GM18505 (cell line): Measurements from ENCODE around the gene ARHGDIG.

Experiments used
- ATAC-seq: cut with Tn5 transposase; IDR thresholded peaks from one replicate; pipeline ENCODE4 v1.9.1; 2021; ENCODE audit not compliant: unreplicated experiment
- POLR2A ChIP-seq: IDR thresholded peaks from 4 replicates; pipeline ENCODE4 v1.6.1; 2011; ENCODE audit warnings: borderline replicate concordance; ENCODE audit not compliant: insufficient read depth, insufficient read length; ENCODE audit errors: extremely low read depth

ARHGDIG gene

DNA sequence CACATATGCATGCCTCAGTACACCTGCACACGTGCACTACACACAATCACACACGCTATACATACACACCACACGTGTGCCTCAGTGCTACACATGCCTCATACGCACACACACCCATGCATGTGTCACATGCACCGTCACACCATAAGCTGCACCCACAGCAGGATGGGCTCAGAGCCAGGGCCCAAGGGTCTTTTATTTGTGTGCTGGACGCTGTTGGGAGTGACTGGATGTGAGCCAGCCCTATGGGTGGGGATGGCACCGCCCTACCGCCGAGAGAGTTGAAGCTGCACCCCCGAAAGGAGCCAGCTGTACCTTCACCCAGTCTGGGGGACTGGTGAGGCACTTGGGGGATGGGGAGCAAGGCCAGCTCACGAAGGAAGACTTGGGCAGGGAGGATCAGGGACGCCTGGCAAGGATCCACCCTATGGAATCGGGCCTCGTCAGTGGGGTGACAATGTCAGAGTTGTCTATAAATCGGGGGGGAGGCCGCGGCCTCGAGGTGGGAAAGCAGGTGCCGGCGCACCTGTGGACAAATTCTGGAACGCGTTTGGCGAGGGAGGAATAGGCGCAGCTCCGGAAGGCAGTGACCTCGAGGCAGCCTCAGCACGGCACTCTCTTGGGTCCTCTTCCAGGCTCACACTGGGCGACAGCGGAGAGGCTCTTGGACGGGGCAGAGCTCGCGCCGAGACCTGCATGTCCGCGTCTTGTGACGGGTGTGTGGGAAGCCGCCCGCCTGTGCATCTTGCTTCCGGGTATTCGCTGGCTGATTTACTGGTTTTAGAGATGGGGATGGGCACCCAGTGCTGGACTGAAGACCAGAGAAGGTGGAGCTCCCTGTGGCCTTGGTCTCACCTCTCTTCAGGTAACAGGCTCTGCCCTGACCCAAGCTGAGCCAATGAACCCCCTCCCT, 12.0 kb upstream of the ARHGDIG start:
- TF ChIP-seq POLR2A: no peak
- ATAC-seq: no peak

DNA sequence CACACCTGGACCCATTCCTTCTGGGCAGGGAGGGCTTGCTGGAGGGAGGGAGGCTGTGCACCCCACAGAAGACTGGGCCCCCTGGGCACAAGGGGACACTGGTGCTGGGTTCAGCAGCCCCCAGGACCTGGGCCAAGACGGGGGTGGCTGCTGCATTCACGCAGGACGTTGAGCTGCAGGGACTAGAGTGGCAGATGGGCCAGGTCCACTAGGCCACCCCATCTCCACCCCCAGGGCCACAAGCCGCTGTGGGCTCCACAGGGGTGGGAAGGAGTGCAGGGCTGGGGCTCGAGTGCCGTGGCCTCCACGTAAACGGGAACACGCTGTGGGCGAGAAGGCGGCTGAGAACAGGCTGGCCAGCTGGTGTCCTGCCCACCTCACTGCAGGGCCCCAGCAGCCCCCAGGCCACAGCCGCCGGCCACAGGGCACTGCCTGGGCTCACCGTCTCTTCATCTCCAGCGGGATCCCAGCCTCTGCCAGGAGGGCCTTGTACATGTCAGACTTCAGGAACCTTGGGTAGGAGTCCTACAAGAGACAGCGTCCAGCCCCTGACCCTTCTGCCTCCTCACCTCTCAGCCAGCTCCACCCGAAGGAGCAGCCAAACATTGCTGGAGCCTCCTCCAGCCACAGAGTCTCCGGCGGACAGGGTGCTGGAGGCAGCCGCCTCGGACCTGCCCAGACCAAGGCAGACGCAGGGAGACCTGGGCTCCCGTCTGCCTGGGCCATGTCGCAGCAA, 11.2 kb upstream of the ARHGDIG start:
- ATAC-seq: no peak
- no peak for TF ChIP-seq POLR2A

- ATAC-seq: no peak
- TF ChIP-seq POLR2A: no peak
These were observed 9.8 kb upstream of the ARHGDIG start for GRCh38 chr16:270381-271255.

GRCh38 chr16:272633-273546, 7.5 kb upstream of the ARHGDIG start:
- no peak for ATAC-seq
- no peak for TF ChIP-seq POLR2A

GRCh38 chr16:273547-274421, 6.6 kb upstream of the ARHGDIG start:
- TF ChIP-seq POLR2A: no peak
- ATAC-seq: no peak

- no peak for ATAC-seq
- TF ChIP-seq POLR2A: no peak
These were observed 5.2 kb upstream of the ARHGDIG start for GRCh38 chr16:275041-275641.

DNA sequence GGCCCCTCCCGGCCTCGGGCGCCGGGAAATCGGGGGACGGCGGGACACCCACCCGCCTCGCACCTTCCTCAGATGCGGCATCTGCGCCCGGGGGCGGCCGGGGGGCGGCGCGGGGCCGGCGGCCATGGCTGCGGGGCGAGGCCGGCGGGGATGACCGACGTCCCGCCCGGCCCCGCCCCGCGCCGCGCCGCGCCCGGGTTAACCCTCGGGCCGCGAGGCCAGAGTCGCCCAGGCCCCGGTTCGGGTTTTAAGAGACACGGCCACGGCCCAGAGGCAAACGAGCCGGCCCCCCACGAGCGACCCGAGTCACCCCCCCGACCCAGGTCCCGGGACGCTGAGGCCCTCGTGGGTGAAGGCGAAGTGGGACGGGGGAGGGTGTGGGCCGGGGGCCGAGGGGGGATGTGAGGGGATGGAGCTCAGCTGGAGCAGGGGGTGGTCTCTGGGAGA, 4.6 kb upstream of the ARHGDIG start, which contains the start of gene RGS11:
RGS11 (minus strand) TSS at position 159 of the 447 bp plus-strand sequence; CDS start at position 126, 33 bp downstream.
- no peak for ATAC-seq
- TF ChIP-seq POLR2A: no peak

DNA sequence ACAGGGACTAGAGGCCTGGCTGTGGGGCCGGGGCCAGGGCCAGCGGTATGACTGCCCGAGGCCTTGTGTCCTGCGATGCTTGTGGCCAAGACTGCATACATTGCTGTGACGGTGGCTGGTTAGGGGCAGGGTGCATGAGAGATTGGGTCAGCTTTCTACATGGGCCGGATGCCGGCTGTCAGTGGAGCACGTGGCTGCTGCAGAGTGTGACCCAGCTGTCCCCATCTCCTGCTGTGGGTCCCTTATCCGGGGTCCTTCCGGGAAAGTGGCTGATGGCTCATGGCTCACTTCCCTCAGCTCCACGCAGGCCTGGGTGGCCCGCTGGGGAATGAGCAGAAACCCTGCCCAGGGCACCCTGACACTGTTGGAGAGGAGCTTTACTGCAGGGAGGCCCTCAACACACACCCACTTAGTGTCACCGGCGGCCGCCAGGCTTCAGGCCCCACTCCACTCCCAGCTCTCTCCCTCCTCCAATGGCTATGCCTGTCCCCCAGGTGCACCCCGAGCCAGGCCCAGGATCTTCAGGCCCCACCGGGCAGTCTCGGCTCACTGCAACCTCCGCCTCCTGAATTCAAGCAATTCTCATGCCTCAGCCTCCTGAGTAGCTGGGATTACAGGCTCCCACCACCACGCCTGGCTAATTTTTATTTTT, 3.8 kb upstream of the ARHGDIG start:
- no peak for TF ChIP-seq POLR2A
- ATAC-seq: no peak

DNA sequence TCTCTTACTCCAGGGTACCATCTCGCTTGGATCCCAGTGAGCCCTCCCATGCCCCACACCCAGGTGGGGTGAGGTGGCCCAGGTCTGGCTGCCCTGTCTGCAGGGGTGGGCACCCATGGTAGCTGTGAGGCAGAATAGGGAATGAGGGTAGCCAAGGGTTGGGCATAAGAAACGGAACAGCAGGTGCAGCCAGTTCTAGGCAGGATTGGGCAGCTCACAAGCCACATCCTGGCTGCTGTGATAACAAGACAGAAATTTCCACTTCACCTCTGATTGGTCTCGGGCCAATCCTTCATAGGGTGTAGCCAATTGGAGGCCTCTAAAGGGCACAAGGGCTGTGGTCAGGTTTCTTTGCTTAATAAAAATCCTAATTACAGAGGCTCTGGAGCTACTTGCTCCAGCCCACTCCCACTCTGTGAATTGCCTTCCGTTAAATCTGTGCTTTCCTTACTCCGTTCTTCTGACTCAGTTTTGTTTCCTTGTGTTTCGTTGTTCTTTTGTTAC, 1.5 kb upstream of the ARHGDIG start:
- no peak for TF ChIP-seq POLR2A
- ATAC-seq: no peak

DNA sequence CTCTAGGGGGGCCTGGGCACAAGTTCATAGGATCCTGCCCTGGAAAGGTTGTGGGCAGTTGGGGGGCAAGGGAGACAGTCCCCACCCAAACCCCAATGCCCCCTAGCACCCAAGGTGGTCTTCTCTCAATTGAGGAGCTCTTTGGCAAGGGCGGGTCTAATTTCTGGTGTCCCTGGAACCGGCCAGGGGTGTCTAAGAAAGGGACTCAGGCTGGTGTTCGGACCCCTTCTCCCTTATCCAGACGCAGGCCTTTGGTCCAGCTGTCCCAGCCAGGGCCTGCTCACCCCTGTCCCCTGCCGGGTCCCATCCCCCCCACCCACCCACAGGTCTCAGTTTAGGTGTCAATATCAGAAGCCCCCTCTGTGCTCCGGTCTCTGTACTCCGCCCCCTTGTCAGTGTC, 860 bp upstream of the ARHGDIG start:
- ATAC-seq: no peak
- TF ChIP-seq POLR2A: no peak

DNA sequence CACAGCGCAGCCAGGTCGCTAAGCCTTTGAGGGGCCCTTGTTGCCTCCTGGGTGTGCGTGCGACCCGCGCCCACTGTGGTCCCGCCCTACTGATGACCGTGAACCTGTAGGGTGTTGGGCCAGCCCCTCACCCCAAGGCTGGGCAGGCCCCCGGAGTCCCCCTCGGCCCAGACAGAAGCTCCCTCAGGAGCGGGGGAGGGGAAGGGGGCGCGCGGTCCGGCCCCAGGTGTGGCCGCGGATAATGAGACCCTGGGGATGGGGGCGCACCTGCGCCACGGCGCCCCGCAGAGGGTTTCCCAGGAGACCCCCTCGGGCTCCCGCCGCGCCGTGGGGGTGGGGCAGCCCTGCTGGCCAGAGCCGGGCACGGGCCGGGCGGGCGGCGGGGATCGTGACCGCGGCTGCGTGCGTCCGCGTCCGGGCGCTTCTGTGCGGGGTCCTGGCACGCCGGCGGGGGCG, 358 bp upstream of the ARHGDIG start:
- ATAC-seq: no peak
- no peak for TF ChIP-seq POLR2A
